Brain microvascular endothelial cell (primary cell): Measurements from ENCODE around the gene ABHD15.

Experiments used
- DNase-seq: peaks from one replicate; pipeline ENCODE4 v3.0.0-alpha.2; 2020
- H3K27ac ChIP-seq: fragments of 250-450 bp; sonication (Bioruptor Pico); 2 replicates; pipeline ENCODE4 v1.5.1; 2020; ENCODE audit warnings: mild to moderate bottlenecking, moderate library complexity
- H3K27me3 ChIP-seq: fragments of 250-450 bp; sonication (Bioruptor Pico); replicated peaks from 2 replicates; pipeline ENCODE4 v1.5.1; 2020; ENCODE audit warnings: mild to moderate bottlenecking
- H3K36me3 ChIP-seq: fragments of 250-450 bp; sonication (Bioruptor Pico); replicated peaks from 2 replicates; pipeline ENCODE4 v1.5.1; 2020; ENCODE audit warnings: mild to moderate bottlenecking
- H3K4me3 ChIP-seq: 2 replicates; pipeline ENCODE4 v1.5.1; 2011; ENCODE audit warnings: low read depth, mild to moderate bottlenecking, control low read depth, low read length, moderate library complexity
- in situ Hi-C: cut with HindIII; loops from 2 replicates; pipeline ENCODE4 v1.10.0; 2017; ENCODE audit warnings: low sequenced_read_pairs, low pct_ligation_motif_present
- TF ChIP-seq, protein P1 (sequence below): IDR thresholded peaks from 2 replicates; pipeline ENCODE4 v1.5.1; 2011; ENCODE audit warnings: low read depth, mild to moderate bottlenecking, moderate library complexity, low read length, control low read depth, inconsistent platforms; ENCODE audit errors: missing control alignments

Gene ABHD15

DNA sequence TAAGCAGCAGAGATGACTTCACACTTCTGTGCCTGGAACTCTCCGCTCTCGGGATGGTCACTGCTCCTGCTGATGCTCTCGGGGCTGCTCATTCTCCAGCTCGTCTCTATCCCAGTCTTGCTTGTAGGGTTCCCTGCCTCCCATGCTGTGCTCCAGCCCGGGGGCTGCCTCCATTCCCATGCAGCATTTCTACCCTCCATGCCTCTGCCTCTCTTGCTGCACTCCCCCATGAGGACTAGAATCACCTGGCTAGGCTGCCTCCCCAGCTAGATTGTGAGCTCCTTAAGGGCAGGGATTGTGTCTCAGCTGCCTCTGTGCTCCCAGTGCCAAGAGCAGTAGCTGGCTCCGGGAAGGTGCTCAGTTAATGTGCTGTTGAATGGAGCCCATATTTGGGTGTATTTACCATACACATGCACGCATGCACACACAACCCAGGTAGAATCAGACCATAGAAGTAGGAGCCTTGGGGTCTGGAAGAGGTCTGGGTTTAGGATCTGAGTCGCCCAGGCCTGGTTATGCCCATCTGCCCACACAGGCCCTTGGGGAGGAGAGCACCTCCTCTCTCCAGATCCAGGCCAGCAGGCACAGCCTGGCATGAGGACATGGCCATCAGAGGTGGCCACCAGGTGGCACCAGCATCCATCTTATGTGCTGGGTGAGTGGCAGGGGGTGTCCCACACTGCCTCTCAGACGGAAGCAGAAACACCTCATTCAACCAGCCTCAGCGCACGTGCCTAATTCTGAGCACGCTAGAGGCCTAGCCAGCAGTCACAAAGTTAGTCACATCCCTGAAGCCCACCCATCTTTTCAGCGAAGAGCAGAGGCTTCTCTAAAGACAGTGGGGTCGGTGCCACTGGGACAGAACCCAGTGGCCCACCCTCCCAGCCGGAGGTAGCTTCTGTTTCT is 13.3 kb upstream of the ABHD15 start:
- in situ Hi-C loops = no loop called here
- H3K27me3 ChIP-seq = no peaks in the 10 kb centered on the region
- DNase-seq = peak; percentile 67
- no peak overlapping the region for H3K4me3 ChIP-seq
- no peak overlapping the region for H3K27ac ChIP-seq
- TF ChIP-seq, protein P1, sequence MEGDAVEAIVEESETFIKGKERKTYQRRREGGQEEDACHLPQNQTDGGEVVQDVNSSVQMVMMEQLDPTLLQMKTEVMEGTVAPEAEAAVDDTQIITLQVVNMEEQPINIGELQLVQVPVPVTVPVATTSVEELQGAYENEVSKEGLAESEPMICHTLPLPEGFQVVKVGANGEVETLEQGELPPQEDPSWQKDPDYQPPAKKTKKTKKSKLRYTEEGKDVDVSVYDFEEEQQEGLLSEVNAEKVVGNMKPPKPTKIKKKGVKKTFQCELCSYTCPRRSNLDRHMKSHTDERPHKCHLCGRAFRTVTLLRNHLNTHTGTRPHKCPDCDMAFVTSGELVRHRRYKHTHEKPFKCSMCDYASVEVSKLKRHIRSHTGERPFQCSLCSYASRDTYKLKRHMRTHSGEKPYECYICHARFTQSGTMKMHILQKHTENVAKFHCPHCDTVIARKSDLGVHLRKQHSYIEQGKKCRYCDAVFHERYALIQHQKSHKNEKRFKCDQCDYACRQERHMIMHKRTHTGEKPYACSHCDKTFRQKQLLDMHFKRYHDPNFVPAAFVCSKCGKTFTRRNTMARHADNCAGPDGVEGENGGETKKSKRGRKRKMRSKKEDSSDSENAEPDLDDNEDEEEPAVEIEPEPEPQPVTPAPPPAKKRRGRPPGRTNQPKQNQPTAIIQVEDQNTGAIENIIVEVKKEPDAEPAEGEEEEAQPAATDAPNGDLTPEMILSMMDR = peak; percentile 92
- peaks cover 54% of the 10 kb centered on the region for H3K36me3 ChIP-seq

DNA sequence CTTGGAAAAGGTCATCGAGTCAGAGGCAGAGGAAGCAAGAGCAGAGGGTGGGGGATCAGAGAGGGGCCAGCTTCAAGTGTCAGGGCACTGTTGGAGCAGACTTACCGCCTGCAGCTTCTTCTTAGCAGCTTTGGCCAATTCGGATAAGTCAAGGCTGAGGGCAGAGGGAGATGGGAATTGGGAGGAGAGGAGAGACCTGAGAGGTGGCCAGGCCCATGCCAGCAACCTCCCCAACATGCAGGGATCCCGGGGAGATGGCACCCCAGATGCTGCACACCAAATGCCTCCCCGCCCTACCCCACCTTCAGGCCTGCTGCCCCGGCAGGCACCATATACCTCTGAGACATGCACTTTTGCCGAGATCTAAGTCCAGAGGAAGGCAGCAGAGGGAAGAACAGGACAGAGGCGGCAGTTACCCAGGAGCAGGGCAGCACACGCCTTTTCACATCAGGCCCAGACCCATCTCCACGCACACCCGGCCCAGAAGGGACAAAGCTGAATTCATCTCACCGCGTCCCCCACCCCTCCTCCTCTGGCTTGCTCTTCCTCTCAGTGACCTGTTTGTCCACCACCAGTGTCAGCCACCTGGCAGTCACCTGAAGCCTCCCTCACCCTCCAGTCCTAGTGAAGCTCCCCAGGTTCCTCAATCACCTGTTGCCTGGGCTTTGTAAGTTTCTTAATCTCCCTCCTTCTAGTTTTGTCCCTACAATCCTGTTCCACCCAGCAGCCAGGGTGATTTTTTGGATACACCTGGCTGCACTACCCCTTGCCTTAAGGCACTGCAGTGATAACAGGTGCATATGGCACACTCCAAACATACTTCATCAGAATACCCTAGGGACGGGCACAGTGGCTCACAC is 12.0 kb upstream of the ABHD15 start:
- Histone ChIP-seq H3K27ac (no peak overlapping the region), H3K4me3 (no peak overlapping the region), H3K27me3 (no peaks in the 10 kb centered on the region), H3K36me3 (peaks cover 61% of the 10 kb centered on the region)
- DNase-seq = no peak
- TF ChIP-seq, protein P1 = no peak
- in situ Hi-C loops = no loop called here

DNA sequence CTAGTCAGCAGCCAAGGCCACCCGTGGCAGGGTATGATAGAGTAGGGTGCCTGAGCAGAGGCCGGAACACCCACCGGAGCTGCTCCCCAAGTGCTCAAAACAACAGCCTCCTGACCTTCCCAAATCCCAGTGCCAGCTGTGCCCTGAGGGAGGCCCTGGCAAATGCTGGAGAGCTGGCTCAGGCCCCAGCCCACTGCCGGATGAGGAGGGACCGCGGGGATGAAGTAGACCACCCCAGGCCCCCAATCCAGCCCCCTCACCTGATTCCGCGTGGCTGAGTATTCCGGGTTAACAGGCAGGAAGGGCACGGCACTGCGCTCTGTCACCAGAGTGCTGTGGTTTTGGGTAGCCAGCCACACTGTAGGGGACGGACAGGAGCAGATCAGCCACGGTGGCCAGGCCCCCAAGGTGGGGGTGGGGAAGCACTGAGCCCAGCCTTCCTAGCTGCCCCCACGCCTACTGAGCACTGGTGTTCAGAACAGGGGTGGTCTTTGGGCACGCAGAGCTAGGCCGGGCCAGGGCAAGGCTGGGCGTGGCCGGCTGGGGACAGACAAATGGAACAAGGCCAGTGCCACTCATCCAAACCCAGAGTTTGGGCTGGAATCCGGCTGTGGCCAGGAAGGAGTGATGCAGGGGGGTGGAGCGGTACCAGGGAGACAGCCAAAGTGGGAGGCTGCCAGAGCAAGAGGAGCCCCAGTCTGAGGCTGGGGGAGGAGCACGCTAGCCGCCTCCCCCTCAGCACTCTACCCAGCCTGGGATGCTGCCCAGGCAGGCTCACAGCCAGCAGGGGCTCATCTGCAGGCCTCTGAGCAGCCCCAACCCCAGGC is 10.8 kb upstream of the ABHD15 start:
- no peak overlapping the region for H3K27ac ChIP-seq
- H3K27me3 ChIP-seq = no peaks in the 10 kb centered on the region
- DNase-seq = no peak
- in situ Hi-C loops = no loop called here
- TF ChIP-seq, protein P1 = no peak
- H3K4me3 ChIP-seq = no peak overlapping the region
- H3K36me3 ChIP-seq = peaks cover 56% of the 10 kb centered on the region

DNA sequence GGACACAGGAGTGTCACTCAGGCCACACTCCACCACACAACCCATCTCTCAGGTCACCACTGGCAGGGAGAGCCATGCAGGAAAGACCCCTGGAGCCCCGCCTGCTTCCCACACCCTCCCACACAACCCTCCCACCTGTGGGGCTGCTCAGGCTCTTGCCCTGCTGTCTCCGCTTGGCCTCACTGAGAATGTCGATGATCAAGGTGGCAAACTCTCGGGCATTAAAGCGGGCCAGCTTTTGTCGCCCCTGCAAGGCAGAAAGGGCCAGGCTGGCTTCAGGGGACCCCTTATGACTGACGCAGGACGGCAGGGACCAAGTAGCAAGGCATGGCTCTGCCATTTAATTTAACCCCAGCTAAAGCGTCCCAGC is 10.1 kb upstream of the ABHD15 start:
- H3K27ac ChIP-seq = no peak overlapping the region
- no peak overlapping the region for H3K4me3 ChIP-seq
- peaks cover 50% of the 10 kb centered on the region for H3K36me3 ChIP-seq
- DNase-seq = no peak
- TF ChIP-seq, protein P1 = no peak
- no peaks in the 10 kb centered on the region for H3K27me3 ChIP-seq
- in situ Hi-C loops = no loop called here

DNA sequence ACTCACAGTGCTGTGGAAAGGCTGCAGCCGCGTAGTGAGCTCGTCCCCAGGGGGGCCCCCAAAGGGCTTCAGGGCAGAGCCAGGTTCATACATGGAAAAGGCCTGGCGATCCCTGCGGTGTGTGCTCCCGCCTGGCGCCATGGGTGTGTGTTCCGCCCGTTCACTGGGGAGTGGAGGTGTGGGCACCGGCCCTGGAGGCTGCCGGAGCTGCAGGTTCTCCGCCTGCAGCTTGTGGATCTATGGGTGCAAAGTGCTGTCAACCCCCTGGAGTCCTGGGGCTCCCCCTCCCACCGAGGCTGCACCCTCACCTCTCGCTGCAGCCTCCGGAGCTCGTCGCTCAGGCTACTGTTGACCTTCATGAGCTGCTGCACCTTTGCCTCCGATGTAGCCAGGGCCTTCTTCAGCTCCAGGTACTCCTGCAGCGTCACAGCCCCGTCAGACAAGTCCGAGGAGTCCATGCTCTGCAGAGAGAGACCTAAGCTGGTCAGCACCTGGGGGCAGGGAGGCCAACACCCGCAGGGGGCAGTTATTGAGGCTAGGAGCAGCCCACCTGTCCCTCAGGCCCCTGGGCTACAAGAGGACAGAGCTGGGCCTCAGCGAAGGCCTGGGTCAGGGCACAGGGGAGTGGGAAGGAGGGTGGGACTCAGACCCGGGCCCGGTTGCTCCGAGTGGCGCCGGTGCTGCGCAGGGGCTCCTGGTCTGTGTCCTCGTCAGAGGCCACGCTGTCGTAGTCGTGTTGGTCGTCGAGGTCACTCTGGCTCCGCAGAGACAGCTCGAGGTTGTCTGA is 9.6 kb upstream of the ABHD15 start:
- no peak overlapping the region for H3K27ac ChIP-seq
- no peak for DNase-seq
- in situ Hi-C loops = no loop called here
- TF ChIP-seq, protein P1 = no peak
- no peaks in the 10 kb centered on the region for H3K27me3 ChIP-seq
- no peak overlapping the region for H3K4me3 ChIP-seq
- peaks cover 50% of the 10 kb centered on the region for H3K36me3 ChIP-seq
